PC-9 (cell line): ENCODE measurements around the gene CSNK1G2.

ENCODE experiments used
- EZH2 ChIP-seq: fragments of 200-600 bp; sonication (generic); IDR thresholded peaks from 2 replicates; pipeline ENCODE4 v1.8.0; 2017; ENCODE audit warnings: antibody characterized with exemption, low read depth
- TF ChIP-seq, protein P1 (sequence below): fragments of 200-600 bp; sonication (generic); conservative IDR thresholded peaks from 2 replicates; pipeline ENCODE4 v1.6.1; 2017; ENCODE audit warnings: mixed run types, antibody characterized with exemption, mild to moderate bottlenecking, moderate library complexity

DNA sequence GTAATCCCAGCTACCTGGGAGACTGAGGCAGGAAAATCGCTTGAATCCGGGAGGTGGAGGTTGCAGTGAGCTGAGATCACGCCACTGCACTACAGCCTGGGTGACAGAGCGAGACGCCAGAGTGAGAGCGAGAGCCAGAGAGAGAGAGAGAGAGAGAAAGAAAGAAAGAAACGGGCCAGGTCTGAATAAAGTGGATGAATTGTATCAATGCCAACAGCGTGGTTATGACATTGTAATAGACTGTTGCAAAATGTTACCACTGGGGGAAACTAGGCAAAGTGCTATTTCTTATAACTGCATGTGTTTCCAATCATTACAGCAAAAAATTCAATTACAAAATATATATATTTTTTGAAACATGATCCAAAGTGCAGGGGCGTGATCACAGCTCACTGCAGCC, 86.4 kb downstream of the CSNK1G2 start:
- TF ChIP-seq, protein P1, sequence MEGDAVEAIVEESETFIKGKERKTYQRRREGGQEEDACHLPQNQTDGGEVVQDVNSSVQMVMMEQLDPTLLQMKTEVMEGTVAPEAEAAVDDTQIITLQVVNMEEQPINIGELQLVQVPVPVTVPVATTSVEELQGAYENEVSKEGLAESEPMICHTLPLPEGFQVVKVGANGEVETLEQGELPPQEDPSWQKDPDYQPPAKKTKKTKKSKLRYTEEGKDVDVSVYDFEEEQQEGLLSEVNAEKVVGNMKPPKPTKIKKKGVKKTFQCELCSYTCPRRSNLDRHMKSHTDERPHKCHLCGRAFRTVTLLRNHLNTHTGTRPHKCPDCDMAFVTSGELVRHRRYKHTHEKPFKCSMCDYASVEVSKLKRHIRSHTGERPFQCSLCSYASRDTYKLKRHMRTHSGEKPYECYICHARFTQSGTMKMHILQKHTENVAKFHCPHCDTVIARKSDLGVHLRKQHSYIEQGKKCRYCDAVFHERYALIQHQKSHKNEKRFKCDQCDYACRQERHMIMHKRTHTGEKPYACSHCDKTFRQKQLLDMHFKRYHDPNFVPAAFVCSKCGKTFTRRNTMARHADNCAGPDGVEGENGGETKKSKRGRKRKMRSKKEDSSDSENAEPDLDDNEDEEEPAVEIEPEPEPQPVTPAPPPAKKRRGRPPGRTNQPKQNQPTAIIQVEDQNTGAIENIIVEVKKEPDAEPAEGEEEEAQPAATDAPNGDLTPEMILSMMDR: no peak
- no peak for TF ChIP-seq EZH2
